Hair follicular keratinocyte (primary cell): ENCODE measurements around the gene DDX46. TPM values are rescaled to one million over a fixed set of nuclear protein-coding genes. Genes with fewer than 3 reads are reported as not detected.

Experiments used
- total RNA-seq: library from RNA; depleted of rRNA; stranded (reverse); fragments of >200 nt; gene quantifications from 2 replicates; pipeline ENCODE4 v1.2.3, GENCODE V29; 2015

The DDX46 gene, protein sequence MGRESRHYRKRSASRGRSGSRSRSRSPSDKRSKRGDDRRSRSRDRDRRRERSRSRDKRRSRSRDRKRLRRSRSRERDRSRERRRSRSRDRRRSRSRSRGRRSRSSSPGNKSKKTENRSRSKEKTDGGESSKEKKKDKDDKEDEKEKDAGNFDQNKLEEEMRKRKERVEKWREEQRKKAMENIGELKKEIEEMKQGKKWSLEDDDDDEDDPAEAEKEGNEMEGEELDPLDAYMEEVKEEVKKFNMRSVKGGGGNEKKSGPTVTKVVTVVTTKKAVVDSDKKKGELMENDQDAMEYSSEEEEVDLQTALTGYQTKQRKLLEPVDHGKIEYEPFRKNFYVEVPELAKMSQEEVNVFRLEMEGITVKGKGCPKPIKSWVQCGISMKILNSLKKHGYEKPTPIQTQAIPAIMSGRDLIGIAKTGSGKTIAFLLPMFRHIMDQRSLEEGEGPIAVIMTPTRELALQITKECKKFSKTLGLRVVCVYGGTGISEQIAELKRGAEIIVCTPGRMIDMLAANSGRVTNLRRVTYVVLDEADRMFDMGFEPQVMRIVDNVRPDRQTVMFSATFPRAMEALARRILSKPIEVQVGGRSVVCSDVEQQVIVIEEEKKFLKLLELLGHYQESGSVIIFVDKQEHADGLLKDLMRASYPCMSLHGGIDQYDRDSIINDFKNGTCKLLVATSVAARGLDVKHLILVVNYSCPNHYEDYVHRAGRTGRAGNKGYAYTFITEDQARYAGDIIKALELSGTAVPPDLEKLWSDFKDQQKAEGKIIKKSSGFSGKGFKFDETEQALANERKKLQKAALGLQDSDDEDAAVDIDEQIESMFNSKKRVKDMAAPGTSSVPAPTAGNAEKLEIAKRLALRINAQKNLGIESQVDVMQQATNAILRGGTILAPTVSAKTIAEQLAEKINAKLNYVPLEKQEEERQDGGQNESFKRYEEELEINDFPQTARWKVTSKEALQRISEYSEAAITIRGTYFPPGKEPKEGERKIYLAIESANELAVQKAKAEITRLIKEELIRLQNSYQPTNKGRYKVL
- 14.1 and 26.0 TPM in 2 replicates for total RNA-seq

DNA sequence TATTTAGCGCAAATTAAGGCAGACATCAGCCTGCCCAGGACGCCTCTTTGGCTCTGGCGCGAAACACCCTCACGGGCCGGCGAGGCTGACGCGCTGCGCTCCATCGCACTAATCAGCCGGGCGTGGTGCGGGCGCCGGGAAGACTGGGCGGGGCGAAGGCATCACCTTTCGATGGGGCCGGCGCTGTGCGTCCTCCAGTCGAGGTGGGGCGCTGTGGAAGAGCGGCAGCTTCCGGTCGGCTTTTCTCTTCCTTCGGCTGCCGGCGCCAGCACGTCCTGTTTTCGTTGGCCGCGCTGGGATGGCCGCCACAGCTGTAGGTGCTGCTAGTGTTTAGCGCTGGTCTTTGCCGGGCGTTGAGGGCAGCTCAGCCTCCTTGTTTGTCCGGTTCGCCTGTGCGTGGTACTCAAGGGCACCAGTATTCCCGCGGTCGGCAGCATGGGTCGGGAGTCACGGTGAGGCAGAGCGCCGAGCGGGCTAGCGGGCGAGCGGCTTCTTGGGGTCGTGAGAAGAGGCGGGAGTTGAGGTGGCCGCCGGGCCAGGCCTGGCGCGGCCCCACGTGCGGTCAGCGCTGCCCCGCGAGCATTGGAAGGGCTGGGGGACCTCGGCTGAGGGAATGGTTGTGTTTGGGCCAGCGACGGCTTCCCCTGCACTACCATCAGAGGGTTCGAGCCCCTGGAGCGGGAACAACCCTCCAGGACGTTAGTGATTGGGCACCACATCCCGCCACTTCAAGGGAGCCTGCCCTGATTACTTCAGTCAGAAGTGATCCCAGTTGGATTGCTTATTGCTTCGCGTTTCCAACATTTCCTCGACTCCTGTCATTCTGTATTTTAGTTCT, at the start of gene DDX46:
Gene DDX46, plus strand, starts transcription at position 276 of the 838 bp plus-strand sequence. Its CDS starts 160 bp downstream, at position 436.

GRCh38 chr5:134738133-134738962, 20.2 kb upstream of the DDX46 start, which contains the start of gene CAMLG:
Gene CAMLG (plus strand): TSS chr5:134738548. CDS start chr5:134738621, 73 bp downstream.

GRCh38 chr5:134845852-134846640, 87.5 kb downstream of the DDX46 start, which contains the start of gene C5orf24:
Gene C5orf24 (plus strand): TSS chr5:134845968. CDS start chr5:134854901, 8,933 bp downstream.

GRCh38 chr5:134873987-134874830, 115.6 kb downstream of the DDX46 start, which contains the start of gene TXNDC15:
Gene TXNDC15 (plus strand): TSS chr5:134874371. CDS start chr5:134874428, 57 bp downstream.

Other genes starting within 250 kb of the DDX46 start
- 30.4 and 39.2 TPM in 2 replicates for gene JADE2, start 233.1 kb upstream of the DDX46 start, total RNA-seq
- gene SAR1B, start 126.0 kb upstream of the DDX46 start, total RNA-seq: 27.9 and 30.7 TPM in 2 replicates
- gene SEC24A, start 110.0 kb upstream of the DDX46 start, total RNA-seq: 9.5 and 11.2 TPM in 2 replicates
- 21.8 and 31.6 TPM in 2 replicates for gene CAMLG, start 20.2 kb upstream of the DDX46 start, total RNA-seq
- gene C5orf24, start 87.2 kb downstream of the DDX46 start, total RNA-seq: 16.3 and 23.9 TPM in 2 replicates
- gene TXNDC15, start 115.6 kb downstream of the DDX46 start, total RNA-seq: 23.8 and 46.8 TPM in 2 replicates
- gene PCBD2, start 146.4 kb downstream of the DDX46 start, total RNA-seq: 4.2 and 4.3 TPM in 2 replicates
- not detected in 2 replicates for gene CATSPER3, start 209.1 kb downstream of the DDX46 start, total RNA-seq